HepG2 (cell line): ENCODE results near the gene XPO5. TPM values are rescaled to one million over a fixed set of nuclear protein-coding genes. Genes with fewer than 3 reads are reported as not detected.
A peak's percentile ranks its signal among the peaks of the same experiment; 100 is the strongest.

Source experiments
- ATAC-seq: fragments of 200-7000 bp; cut with Tn5 transposase; 3 replicates; pipeline ENCODE4 v1.9.1; 2020; ENCODE audit warnings: mild to moderate bottlenecking, moderate library complexity
- BruUV-seq: library from RNA; stranded (reverse); fragments of 400-500 nt; replicated peaks from 2 replicates; lab custom pipeline; 2021; lab: Mats Ljungman, UMichigan
- CTCF ChIA-PET: fragments of 300-600 bp; formaldehyde crosslinking; extraction: SDS; loops from one replicate; lab custom pipeline; 2021; ENCODE audit warnings: low total read pairs, inconsistent platforms, low intra/inter-chr PET ratio; lab: Yijun Ruan, JAX
- POLR2A ChIA-PET: fragments of 350-600 bp; sonication (Branson Sonifier 250); formaldehyde crosslinking; loops from one replicate; lab custom pipeline; 2020; ENCODE audit warnings: antibody characterized with exemption, inconsistent platforms; lab: Yijun Ruan, JAX
- DNase-seq: peaks from one replicate; pipeline ENCODE4 v3.0.0-alpha.2; 2015; ENCODE audit warnings: low spot score
- FAIRE-seq: peaks from 3 replicates; lab custom pipeline; 2011; peaks lifted over from hg19 to GRCh38; lab: Jason Lieb, UNC
- H2AFZ ChIP-seq: one replicate; pipeline ENCODE4 v1.6.1; 2011; ENCODE audit warnings: low read length, inconsistent platforms
- H3K27ac ChIP-seq: fragments of 300-600 bp; 3 replicates; pipeline ENCODE4 v1.8.0; 2011; ENCODE audit warnings: mixed run types, mild to moderate bottlenecking, mixed read lengths, low read length, inconsistent platforms; ENCODE audit not compliant: insufficient read depth; ENCODE audit errors: extremely low read length
- H3K27me3 ChIP-seq, 2 experiments: fragments of 200-600 bp in 1 of 2; 2 replicates in 1 of 2; 3 replicates in 1 of 2; pipeline versions ENCODE4 v1.6.0 to v1.8.0; 2011; ENCODE audit warnings: low read length in 2 of 2, mild to moderate bottlenecking in 2 of 2, moderate library complexity in 2 of 2, inconsistent platforms in 1 of 2; ENCODE audit not compliant: insufficient read depth in 2 of 2, control insufficient read depth in 1 of 2
- H3K36me3 ChIP-seq, 2 experiments: fragments of 200-600 bp in 1 of 2; replicated peaks in 1 of 2; 2 replicates in 1 of 2; 3 replicates in 1 of 2; pipeline versions ENCODE4 v1.5.1 to v1.8.0; 2011; ENCODE audit warnings: low read length in 2 of 2, inconsistent platforms in 1 of 2; ENCODE audit not compliant: insufficient read depth in 2 of 2, control insufficient read depth in 1 of 2
- H3K4me1 ChIP-seq: 2 replicates; pipeline ENCODE4 v1.5.1; 2012; ENCODE audit warnings: low read length, inconsistent platforms; ENCODE audit not compliant: insufficient read depth
- H3K4me2 ChIP-seq: 2 replicates; pipeline ENCODE4 v1.6.0; 2011; ENCODE audit warnings: low read depth, low read length, inconsistent platforms
- H3K4me3 ChIP-seq, 3 experiments: fragments of 200-600 bp in 1 of 3; sonication (generic), shearing (Covaris generic) in 1 of 3; replicated peaks in 1 of 3; 2 replicates each; pipeline ENCODE4 v1.5.1; 2011 to 2016; ENCODE audit warnings: low read length in 3 of 3, inconsistent platforms in 2 of 3, low read depth in 2 of 3, mild to moderate bottlenecking in 2 of 3, control low read depth in 1 of 3, mixed read lengths in 1 of 3; ENCODE audit not compliant: insufficient read depth in 1 of 3
- H3K79me2 ChIP-seq: one replicate; pipeline ENCODE4 v1.6.1; 2011; ENCODE audit warnings: low read length, inconsistent platforms; ENCODE audit not compliant: insufficient read depth
- H3K9ac ChIP-seq: 2 replicates; pipeline ENCODE4 v1.6.0; 2011; ENCODE audit warnings: mild to moderate bottlenecking, low read depth, low read length, inconsistent platforms; ENCODE audit not compliant: insufficient read depth
- H3K9me3 ChIP-seq: 2 replicates; pipeline ENCODE4 v1.5.1; 2012; ENCODE audit warnings: mild to moderate bottlenecking, low read length
- H4K20me1 ChIP-seq: 2 replicates; pipeline ENCODE4 v1.6.0; 2011; ENCODE audit warnings: inconsistent platforms, mild to moderate bottlenecking, low read length, moderate library complexity; ENCODE audit not compliant: insufficient read depth
- BCL6 ChIP-seq: IDR thresholded peaks from 2 replicates; pipeline ENCODE4 v1.6.1; 2016; ENCODE audit warnings: missing genetic modification reagents, missing compliant biosample characterization
- CBFB ChIP-seq: sonication (generic); formaldehyde crosslinking; IDR thresholded peaks from 2 replicates; pipeline ENCODE4 v1.4.0; 2020; ENCODE audit warnings: missing genetic modification reagents
- DR1 ChIP-seq: sonication (generic); formaldehyde crosslinking; IDR thresholded peaks from 2 replicates; pipeline ENCODE4 v1.8.0; 2021; ENCODE audit warnings: mild to moderate bottlenecking, missing genetic modification reagents, inconsistent platforms
- ETV5 ChIP-seq: IDR thresholded peaks from 2 replicates; pipeline ENCODE4 v1.6.1; 2018; ENCODE audit warnings: missing biosample characterization, missing genetic modification reagents, inconsistent platforms, borderline replicate concordance
- KLF12 ChIP-seq: sonication (generic); formaldehyde crosslinking; IDR thresholded peaks from 2 replicates; pipeline ENCODE4 v1.4.0; 2020; ENCODE audit warnings: missing genetic modification reagents, borderline replicate concordance
- KLF16 ChIP-seq, 2 experiments: sonication (generic) in 1 of 2; formaldehyde crosslinking in 1 of 2; IDR thresholded peaks; 2 replicates each; pipeline versions ENCODE4 v1.6.1 to v1.8.0; 2016 to 2023; ENCODE audit warnings: missing genetic modification reagents in 2 of 2, missing compliant biosample characterization in 1 of 2
- NCOA2 ChIP-seq: sonication (generic); formaldehyde crosslinking; IDR thresholded peaks from 2 replicates; pipeline ENCODE4 v1.8.0; 2022; ENCODE audit warnings: inconsistent platforms
- NPAS2 ChIP-seq: sonication (generic); formaldehyde crosslinking; IDR thresholded peaks from 2 replicates; pipeline ENCODE4 v1.8.0; 2022; ENCODE audit warnings: mild to moderate bottlenecking, missing genetic modification reagents, borderline replicate concordance
- SMAD9 ChIP-seq: sonication (generic); formaldehyde crosslinking; IDR thresholded peaks from 2 replicates; pipeline ENCODE4 v1.5.1; 2020; ENCODE audit warnings: mild to moderate bottlenecking, missing genetic modification reagents
- ZFP1 ChIP-seq: IDR thresholded peaks from 2 replicates; pipeline ENCODE4 v1.6.1; 2016
- ZFP36L2 ChIP-seq: sonication (generic); formaldehyde crosslinking; IDR thresholded peaks from 2 replicates; pipeline ENCODE4 v1.4.0; 2020; ENCODE audit warnings: missing genetic modification reagents
- ZNF225 ChIP-seq: sonication (generic); formaldehyde crosslinking; IDR thresholded peaks from 2 replicates; pipeline ENCODE4 v1.4.0; 2020; ENCODE audit warnings: mild to moderate bottlenecking, missing genetic modification reagents
- ZNF598 ChIP-seq: sonication (generic); formaldehyde crosslinking; IDR thresholded peaks from 2 replicates; pipeline ENCODE4 v1.5.1; 2020; ENCODE audit warnings: mild to moderate bottlenecking, missing genetic modification reagents, borderline replicate concordance
- ZNF644 ChIP-seq: IDR thresholded peaks from 2 replicates; pipeline ENCODE4 v1.6.1; 2016; ENCODE audit warnings: low read depth
- WGBS: methylation state at CpG from one replicate; pipeline ENCODE4 v1.1.6; 2017; ENCODE audit warnings: low lambda C conversion rate; 5-methylcytosine and 5-hydroxymethylcytosine counted together
- in situ Hi-C: cut with HindIII; loops from 2 replicates; pipeline ENCODE4 v1.10.0; 2017; ENCODE audit warnings: low pct_unique_long_range_greater_than_20kb; ENCODE audit not compliant: extremely low pct_ligation_motif_present
- intact Hi-C: fragments of 100-400 bp; cut with micrococcal nuclease; formaldehyde crosslinking; loops from one replicate; pipeline ENCODE4 v1.10.0; 2022; ENCODE audit not compliant: unreplicated experiment
- polyA plus RNA-seq, 8 experiments: library from polyadenylated mRNA; depleted of rRNA in 3 of 8; stranded (reverse) in 7 of 8; unstranded in 1 of 8; fragments of >200 nt; fragmentation: Illumina TruSeq in 4 of 8; extraction: Trizol in 4 of 8; gene quantifications; 2 replicates each; pipeline versions ENCODE4 v1.2.1 to v1.2.3, GENCODE V29; 2011 to 2016; ENCODE audit warnings: low read depth in 4 of 8, missing spikeins in 1 of 8, mixed read lengths in 1 of 8; ENCODE audit not compliant: insufficient read depth in 1 of 8
- total RNA-seq, 5 experiments: library from RNA; depleted of rRNA; stranded (reverse); fragments of >200 nt; fragmentation: Illumina TruSeq; extraction: Trizol; gene quantifications; 2 replicates each; pipeline ENCODE4 v1.2.3, GENCODE V29; 2016; ENCODE audit warnings: low read depth in 1 of 5
- TF ChIP-seq, protein P1 (sequence below): IDR thresholded peaks from 2 replicates; pipeline ENCODE4 v1.6.1; 2016; ENCODE audit warnings: low read depth, missing genetic modification reagents, missing compliant biosample characterization
- TF ChIP-seq, protein P2 (sequence below): sonication (generic); formaldehyde crosslinking; IDR thresholded peaks from 2 replicates; pipeline ENCODE4 v1.5.0; 2020; ENCODE audit warnings: mild to moderate bottlenecking, missing genetic modification reagents
- TF ChIP-seq, protein P3 (sequence below): sonication (generic); IDR thresholded peaks from 2 replicates; pipeline ENCODE4 v1.6.1; 2016; ENCODE audit warnings: low read depth, borderline replicate concordance

The XPO5 gene
- total and polyA plus RNA-seq, 2 of the 13 experiments (the other 11 are each of a cell fraction or from before 2014, with no cell fraction given): 52.2 to 68.0 TPM

DNA sequence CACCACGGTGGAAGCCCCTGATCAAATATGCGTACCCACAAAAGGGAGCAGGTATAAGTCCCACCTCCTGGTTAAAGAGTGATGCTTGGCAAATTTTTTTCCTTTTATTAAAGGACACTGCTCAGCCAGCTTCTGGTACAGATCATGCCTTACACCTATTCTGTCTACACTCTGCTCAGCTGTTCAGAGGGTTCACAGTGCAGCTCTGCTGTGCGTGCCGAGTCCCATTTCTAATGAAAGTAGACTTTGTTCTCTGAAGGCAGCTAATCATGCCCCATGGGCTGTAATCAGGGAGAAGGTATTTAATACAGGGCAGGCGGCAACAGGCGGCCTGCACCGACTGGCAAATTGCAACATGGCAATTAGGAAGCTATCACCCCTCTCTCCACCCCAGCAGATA, 82.0 kb downstream of the XPO5 start:
- peak overlapping the region; percentile 16; the same call in 1 of the 2 replicates for H3K9ac ChIP-seq
- intact Hi-C loops (loop anchor here (5.0 to 10.0 kb wide), 2 partner anchors 59 to 232 kb away; no protein-coding TSS in a partner anchor), in situ Hi-C loops (loop anchor here (5.0 kb wide), 1 partner anchor 37 kb away; the partner anchor contains the start of gene DLK2)
- peak; percentile 89 for DNase-seq
- H3K4me1 ChIP-seq: peaks cover 8% of the 10 kb centered on the region
- ATAC-seq: peak; percentile 69
- H3K4me2 ChIP-seq: peak overlapping the region; percentile 50
- no peaks in the 10 kb centered on the region for H3K9me3 ChIP-seq
- peaks cover 12% of the 10 kb centered on the region in 2 experiments for H3K36me3 ChIP-seq
- ChIA-PET POLR2A (interaction anchor here (1.1 to 6.4 kb wide), 9 partner anchors 9 to 319 kb away, joined by 3 to 141 read pairs (median 6); partner anchors contain the start of genes ABCC10, DLK2, LRRC73 and TJAP1), CTCF (no interaction called here)
- peak; percentile 83 for FAIRE-seq
- no peak overlapping the region for H2AFZ ChIP-seq
- H4K20me1 ChIP-seq: no peaks in the 10 kb centered on the region
- no peaks in the 10 kb centered on the region for H3K27me3 ChIP-seq
- H3K27ac ChIP-seq: no peak overlapping the region
- WGBS: 12% methylated on average over 7 of the region's 7 CpGs
- peaks cover 50% of the 10 kb centered on the region for H3K79me2 ChIP-seq
- no TSS peak for BruUV-seq
- H3K4me3 ChIP-seq: 0 out of 6 replicates have a peak overlapping the region, but pooled peaks of 1 of the 3 experiments have one; percentile 30
- no peak for TF ChIP-seq CBFB (CRISPR knock-in tag)
- TF ChIP-seq ZNF598 (CRISPR knock-in tag): peak; percentile 51; the same call in 1 of the 2 replicates
- TF ChIP-seq, protein P1, sequence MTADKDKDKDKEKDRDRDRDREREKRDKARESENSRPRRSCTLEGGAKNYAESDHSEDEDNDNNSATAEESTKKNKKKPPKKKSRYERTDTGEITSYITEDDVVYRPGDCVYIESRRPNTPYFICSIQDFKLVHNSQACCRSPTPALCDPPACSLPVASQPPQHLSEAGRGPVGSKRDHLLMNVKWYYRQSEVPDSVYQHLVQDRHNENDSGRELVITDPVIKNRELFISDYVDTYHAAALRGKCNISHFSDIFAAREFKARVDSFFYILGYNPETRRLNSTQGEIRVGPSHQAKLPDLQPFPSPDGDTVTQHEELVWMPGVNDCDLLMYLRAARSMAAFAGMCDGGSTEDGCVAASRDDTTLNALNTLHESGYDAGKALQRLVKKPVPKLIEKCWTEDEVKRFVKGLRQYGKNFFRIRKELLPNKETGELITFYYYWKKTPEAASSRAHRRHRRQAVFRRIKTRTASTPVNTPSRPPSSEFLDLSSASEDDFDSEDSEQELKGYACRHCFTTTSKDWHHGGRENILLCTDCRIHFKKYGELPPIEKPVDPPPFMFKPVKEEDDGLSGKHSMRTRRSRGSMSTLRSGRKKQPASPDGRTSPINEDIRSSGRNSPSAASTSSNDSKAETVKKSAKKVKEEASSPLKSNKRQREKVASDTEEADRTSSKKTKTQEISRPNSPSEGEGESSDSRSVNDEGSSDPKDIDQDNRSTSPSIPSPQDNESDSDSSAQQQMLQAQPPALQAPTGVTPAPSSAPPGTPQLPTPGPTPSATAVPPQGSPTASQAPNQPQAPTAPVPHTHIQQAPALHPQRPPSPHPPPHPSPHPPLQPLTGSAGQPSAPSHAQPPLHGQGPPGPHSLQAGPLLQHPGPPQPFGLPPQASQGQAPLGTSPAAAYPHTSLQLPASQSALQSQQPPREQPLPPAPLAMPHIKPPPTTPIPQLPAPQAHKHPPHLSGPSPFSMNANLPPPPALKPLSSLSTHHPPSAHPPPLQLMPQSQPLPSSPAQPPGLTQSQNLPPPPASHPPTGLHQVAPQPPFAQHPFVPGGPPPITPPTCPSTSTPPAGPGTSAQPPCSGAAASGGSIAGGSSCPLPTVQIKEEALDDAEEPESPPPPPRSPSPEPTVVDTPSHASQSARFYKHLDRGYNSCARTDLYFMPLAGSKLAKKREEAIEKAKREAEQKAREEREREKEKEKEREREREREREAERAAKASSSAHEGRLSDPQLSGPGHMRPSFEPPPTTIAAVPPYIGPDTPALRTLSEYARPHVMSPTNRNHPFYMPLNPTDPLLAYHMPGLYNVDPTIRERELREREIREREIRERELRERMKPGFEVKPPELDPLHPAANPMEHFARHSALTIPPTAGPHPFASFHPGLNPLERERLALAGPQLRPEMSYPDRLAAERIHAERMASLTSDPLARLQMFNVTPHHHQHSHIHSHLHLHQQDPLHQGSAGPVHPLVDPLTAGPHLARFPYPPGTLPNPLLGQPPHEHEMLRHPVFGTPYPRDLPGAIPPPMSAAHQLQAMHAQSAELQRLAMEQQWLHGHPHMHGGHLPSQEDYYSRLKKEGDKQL (CRISPR knock-in tag): no peak
- peak; percentile 12; the same call in 1 of the 2 replicates for TF ChIP-seq NCOA2
- TF ChIP-seq KLF16 (CRISPR knock-in tag; IDR thresholded peaks at IDR 0.05): no peak
- TF ChIP-seq SMAD9 (CRISPR knock-in tag): no peak
- TF ChIP-seq ZFP36L2 (CRISPR knock-in tag): no peak
- TF ChIP-seq BCL6 (CRISPR knock-in tag): no peak
- no peak for TF ChIP-seq NPAS2 (CRISPR knock-in tag)
- TF ChIP-seq ZNF225 (CRISPR knock-in tag): no peak
- TF ChIP-seq, protein P2, sequence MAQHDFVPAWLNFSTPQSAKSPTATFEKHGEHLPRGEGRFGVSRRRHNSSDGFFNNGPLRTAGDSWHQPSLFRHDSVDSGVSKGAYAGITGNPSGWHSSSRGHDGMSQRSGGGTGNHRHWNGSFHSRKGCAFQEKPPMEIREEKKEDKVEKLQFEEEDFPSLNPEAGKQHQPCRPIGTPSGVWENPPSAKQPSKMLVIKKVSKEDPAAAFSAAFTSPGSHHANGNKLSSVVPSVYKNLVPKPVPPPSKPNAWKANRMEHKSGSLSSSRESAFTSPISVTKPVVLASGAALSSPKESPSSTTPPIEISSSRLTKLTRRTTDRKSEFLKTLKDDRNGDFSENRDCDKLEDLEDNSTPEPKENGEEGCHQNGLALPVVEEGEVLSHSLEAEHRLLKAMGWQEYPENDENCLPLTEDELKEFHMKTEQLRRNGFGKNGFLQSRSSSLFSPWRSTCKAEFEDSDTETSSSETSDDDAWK (CRISPR knock-in tag): no peak
- TF ChIP-seq DR1: no peak
- TF ChIP-seq, protein P3, sequence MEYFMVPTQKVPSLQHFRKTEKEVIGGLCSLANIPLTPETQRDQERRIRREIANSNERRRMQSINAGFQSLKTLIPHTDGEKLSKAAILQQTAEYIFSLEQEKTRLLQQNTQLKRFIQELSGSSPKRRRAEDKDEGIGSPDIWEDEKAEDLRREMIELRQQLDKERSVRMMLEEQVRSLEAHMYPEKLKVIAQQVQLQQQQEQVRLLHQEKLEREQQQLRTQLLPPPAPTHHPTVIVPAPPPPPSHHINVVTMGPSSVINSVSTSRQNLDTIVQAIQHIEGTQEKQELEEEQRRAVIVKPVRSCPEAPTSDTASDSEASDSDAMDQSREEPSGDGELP: peak; percentile 99
- no peak for TF ChIP-seq ZFP1 (CRISPR knock-in tag)
- TF ChIP-seq KLF12 (CRISPR knock-in tag): no peak
- TF ChIP-seq ETV5 (CRISPR knock-in tag): peak; percentile 59; the same call in 1 of the 2 replicates
- 0 out of 2 replicates have a peak, but pooled peaks have one; percentile 21 for TF ChIP-seq ZNF644 (CRISPR knock-in tag)
